NCI-H1092 treated with DMSO at 0.1 percent for 48 hours (cell line): ENCODE data around the gene MRGPRG.

Experiments used
- DNase-seq: peaks from one replicate; lab custom pipeline; 2025; lab: John Stamatoyannopoulos, UW

MRGPRG gene

DNA sequence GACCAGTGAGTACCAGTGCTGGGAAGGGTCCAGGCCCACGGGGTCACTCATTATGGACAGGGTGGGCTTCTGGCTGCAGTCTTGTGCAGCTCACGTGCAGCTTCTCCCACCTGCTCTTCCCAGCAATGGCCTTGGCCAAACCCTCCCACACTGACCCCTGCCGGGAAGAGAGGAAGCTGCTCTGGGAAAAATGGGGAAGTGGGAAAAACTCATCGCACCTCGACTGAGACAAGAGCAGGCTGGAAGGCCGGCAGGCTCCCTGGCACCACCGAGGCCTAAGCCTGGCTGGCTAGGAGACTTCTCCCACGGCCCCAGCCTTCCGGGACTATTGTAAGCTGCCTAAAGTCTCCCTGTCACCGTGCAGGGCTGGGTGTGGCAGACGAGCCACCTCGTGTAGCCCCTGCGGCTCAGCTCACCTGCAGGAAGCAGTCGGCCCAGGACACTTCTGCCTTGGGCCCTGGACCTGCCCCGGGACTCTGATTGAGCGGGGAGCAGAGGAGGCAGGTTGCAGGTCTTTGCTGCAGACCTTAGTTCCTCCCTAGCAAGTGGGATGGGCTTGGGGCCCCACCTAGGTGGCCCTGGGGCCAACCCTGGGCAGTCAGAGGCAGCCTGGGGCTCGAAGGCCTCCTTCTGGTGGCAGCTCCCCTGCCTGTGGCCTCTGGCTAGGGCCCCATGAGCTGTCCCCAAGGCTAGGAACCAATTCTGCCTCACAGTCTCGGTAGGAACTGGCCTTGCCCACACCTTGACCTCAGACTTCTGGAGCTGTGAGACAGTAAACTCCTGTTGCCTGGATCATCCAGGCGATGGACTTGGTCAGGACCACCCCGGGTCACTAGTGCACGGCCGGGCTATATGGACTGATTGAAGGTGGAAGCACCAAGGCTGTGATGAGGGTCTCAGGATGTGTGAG is 23.1 kb downstream of the MRGPRG start:
- DNase-seq = no peak

DNA sequence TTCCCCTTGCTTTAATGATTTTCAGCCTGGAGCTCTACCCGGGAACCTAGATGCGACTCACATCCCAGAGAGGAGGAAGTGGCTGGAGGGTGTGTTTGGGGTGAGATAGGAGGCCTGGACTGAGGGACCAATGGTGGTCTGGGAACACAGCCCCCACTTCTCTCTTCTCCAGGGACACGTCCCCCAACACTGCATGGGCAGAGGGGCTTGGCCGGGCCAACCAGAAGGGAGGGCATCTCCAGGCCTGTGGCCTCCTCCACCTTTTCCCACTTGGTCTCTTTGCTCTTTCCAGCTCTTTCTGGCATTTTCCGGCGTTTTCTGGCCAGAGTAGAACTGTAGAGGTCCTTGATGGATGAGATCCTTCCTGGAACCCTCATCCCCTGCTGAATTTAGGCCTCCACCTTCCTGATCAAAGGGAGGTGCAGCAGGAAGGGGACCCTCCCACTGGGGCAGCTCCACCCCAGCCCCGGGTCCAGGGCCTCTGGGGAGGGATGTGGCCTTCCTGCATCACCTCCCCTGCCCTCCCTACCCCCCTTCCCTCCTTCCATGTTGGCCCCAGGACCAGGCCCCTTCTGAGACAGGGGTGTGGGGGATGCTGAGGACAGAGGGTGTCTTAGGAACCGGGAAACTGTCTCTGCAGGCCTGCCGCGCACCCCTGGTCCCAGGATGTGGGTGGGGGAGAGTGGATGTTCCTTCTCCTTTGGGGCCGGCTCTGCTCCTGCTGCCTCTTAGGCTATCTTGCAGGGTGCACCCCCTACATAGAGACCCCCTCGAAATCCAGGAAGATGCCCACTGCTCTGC is 24.4 kb downstream of the MRGPRG start:
- no peak for DNase-seq

DNA sequence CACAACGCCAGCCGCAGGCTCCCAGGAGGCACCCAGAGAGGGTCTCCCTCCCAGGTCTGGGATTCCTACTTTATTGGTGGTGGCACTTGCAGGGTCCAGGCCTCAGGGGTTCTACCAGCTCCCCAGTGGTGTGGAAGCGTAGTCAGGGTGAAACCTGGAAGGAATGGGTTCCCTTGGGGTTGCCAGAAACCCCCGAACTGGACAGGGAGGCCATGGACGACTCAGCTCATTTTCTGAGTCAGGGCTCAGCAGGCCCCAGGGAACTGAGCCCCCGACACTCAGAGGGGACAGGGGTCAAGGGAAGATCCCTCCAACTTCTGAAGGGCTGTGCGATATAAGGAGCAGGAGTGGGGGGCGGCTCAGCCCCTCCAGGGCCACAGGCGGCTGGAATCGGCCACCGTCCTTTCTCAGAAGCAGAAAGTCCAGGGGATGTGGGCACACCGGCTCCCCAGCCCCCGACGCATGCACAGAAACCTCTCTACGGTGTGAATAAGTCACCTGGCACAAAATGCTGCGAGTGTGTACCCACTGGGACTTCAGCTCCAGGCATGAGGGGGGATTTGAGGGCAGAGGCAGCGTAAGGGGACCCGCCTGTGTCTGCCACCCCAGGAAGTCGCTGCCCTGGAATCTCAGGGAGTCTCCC is 25.1 kb downstream of the MRGPRG start:
- no peak for DNase-seq

- DNase-seq = no peak
Measured at GRCh38 chr11:3192511-3193372, 25.9 kb downstream of the MRGPRG start.

GRCh38 chr11:3191586-3192324 is 26.9 kb downstream of the MRGPRG start:
- DNase-seq = no peak

DNA sequence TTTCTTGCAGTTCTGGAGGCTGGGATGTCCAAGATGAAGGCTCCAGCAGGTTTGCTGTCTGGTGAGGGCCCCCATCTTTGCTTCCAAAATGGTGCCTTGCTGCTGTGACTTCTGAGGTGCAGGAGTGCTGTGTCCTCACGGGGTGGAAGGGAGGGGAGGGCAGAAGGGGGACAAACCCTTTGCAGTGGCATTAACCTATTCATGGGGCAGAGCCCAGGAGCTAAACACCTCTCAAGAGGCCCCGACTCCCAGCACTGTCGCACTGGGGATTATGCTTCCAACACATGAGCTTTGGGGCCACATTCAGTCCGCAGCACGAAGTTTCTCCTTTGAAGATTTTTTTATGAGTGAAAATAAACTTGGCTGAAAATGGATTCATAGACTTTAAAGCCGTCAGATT is 28.0 kb downstream of the MRGPRG start:
- no peak for DNase-seq

DNA sequence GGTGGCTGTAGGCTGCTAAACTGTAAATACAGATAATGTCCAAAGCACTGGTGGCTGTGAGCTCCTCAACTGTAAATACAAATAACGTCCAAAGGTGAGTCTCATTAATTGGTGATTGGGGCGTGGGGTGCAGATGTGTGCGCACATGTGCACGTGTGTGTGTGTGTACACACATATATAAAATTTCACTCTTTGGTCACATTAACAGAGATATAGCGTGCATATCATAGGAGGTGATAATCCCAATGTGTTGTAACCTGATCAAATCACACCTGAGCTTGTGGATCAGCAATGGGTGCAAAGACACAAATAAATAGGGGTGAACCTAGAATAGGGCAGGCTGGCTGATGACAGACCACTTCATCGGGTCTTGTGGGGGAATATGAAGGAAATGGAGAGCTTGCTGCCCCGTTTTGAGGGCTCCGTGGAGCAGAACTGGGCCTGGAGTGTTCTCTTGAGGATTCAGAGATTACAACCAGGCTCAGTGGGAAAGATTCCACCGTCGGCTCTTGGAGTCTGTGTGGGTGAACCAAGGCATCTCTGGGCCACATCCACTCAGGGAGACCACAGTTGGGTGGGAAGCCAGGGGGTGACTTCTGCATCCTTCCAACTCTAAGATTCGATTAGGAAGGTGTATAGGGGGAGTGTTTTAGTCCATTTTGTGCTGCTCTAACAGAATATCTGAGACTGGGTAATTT is 28.6 kb downstream of the MRGPRG start:
- DNase-seq = no peak

DNA sequence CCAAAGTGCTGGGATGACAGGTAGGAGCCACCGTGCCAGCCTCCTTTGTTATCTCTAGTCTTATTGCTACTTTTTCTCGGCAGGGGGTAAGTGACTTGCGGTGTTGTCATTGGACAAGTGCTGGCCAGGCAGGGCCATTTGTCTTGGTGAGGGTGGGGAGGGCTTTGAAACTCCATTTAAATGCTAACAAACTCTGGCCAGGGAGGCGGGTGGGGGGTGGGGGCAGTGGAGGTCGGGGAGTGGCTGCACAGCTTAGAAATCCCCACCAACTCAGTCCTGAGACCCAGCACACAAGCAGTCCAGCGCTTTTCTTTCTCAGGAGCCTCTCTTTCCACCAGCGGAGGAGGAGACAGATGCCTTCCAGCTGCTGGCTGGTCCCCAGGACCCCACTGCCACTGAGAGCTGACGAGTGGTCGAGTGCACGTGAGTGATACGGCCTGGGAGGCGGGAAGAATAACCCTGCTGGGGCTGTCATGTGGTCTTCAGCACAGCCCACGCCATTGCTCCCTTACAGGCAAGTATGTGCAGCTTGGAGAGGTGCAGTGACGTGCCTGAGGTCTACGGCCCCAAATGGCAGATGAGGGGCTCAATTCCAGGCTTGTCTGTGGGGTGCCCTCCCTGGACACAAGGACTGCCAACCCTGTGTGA is 29.3 kb downstream of the MRGPRG start:
- no peak for DNase-seq

DNA sequence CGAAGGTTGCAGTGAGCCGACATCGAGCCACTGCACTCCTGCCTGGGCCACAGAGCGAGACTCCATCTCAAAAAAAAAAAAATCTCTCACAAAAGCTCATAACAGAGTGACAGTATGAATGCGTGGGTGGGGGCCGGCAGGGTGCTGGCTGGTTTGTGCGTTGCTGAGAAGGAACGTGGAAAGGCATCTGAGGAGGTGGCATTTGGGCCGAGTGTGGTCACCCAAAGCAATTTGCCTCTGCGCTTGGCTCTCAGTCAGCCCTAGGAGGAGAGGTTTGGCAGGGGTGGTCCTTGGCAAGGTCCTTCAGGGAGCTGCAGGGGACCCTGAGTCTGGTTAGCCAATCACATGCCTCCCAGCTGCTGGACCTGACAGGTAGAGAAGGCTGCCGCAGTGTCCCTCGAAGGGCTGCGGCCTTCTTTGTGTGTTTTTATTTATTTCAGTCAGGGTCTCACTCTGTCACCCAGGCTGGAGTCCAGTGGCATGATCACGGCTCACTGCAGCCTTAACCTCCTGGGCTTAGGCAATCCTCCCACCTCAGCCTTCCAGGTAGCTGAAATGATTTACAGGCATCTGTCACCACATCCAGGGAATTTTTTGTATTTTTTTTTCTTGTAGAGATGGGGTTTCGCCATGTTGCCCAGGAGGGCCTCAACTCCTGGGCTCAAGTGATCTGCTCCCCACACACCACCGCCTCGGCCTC is 30.0 kb downstream of the MRGPRG start:
- no peak for DNase-seq

- no peak for DNase-seq
Measured at GRCh38 chr11:3186166-3186953, 32.3 kb downstream of the MRGPRG start.

DNA sequence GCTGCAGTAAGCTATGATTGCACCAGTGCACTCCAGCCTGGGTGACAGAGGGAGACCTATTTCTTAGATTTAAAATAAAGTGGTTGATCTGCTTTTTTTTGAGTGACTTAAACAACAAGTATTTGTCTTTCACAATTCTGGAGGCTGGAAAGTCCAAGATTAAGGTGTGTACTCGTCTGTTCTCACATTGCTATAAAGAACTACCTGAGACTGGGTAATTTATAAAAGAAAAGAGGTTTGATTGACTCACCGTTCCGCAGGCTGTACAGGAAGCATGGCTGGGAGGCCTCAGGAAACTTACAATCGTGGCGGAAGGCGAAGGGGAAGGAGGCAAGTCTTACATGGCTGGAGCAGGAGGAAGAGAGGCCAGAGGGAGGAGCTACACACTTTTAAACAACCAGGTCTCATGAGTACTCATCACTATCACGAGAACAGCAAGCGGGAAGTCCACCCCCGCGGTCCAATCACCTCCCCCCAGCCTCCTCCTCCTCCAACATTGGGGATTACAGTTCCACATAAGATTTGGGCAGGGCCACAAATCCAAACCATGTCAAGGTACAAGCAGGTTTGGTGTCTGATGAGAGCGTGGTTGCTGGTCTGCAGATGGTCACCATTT is 33.8 kb downstream of the MRGPRG start:
- DNase-seq = no peak

DNA sequence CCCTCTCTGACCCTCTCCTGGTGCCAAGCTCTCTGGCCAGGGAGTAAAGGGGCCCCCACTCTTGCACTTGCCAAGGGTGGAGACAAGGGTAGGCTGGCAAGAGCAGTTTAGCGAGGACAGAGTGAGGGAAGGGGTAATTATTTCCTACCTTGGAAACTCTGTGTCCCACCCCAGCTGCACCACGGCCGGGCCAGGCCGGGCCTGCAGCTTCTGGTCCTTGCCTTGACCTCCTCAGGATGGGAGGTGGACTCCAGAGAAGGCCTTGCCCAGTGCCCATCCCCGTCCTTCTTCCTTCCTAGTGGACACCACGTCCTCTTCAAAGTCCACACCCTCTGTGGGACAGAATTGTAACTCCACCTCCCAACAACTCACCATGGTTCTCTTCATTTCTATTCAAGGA is 35.1 kb downstream of the MRGPRG start:
- no peak for DNase-seq

DNA sequence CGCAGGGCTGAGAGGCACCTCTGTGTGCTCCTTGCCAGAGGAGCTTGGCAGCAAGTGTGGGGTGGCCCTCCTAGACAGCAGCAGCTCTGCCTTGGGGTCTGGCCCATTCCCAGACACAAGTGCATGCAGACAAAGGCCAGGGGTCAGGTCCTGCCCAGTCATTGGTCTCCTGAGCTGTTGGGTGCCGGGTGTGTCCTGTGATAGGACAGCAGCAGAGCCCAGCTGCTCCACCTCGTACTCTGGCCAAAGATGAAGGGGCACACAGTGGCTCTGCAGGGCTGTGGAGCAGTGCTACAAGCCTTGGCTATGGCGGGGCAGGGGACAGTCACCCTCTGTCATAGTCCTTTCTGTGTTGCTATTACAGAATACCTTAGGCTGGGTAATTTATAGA is 36.2 kb downstream of the MRGPRG start:
- DNase-seq = no peak

DNA sequence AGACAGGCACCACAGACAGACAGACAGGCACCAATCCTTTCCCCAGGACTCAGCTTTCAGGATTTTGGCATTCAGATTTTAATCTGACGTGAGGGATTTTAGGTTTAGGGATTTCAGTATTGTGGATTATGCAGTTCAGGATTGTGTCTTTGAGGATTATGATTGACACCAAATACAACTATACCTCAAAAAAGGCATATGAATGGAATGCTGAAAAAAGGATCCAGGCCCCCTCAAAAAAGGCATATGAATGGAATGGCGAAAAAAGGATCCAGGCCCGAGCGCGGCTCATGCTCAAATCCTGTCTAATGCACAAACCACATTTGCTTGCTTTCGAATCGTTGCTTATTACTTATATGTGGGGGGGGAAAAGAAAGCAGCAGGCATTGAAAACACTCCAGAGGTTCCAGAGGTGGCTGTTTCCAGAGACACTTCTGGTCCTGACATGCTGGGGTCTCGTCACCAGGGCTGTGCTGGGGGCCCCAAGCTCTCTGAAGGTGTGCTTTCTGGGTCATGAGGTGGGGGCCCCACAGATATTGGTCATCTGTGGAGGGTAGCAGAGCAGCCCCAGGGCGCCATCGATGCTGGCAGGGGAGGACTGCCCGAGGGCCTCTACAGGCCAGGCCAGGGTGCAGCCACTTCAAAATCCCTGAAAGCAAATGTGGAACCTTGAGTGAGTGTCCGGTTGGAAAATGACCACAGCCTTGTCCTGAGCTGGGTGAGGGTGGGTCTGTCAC is 36.7 kb downstream of the MRGPRG start:
- no peak for DNase-seq

DNA sequence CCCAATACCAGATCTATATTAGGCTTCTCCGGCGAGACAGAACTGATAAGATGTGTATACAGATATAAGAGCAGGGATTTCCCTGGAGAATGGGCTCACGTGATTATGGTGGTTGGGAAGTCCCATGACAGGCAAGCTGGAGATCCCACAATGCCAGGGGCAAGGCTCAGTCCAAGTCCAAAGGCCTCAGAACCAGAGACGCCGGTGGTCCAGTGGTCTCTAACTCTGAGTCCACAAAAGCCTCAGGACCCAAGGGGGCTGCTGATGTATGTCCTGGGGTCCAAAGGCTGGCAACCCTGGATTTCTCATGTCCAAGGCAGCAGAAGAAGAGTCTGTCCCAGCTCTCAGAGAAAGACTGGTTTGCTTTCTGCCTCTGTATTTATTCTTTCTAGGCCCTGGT is 37.7 kb downstream of the MRGPRG start:
- DNase-seq = no peak

DNA sequence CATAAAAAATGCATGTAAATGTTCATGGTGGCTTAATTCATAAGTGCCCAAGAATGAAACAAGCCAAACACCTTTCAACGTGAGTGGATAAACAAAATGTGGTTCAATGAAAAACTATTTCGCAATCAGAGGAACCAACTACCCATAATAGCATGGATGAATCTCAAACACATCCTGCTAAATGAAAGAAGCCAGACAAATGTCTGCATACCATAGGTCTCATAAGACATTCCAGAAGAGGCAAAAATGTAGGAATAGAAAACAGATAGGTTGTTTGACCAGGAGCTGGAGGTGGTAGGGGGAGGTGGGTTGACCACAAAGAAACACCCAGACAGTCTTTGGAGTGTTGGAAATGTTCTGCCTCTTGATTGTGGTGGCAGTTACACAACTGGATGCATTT is 40.3 kb downstream of the MRGPRG start:
- no peak for DNase-seq

DNA sequence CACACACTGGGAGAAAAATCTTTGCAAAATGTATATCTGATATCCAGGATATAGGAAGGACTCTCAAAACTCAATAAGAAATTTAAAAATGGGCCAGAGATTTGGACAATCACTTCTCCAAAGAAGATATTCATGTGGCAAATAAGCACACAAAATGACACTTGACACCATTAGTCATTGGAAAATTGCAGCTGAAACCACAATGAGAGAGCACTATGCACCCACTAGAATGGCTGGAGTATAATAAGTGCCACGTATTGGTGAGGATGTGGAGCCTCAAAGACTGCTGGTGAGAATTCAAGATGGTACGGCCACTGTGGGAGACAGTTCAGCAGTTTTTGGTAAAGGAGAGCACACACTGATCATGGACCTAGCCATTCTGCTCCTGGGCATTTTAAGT is 40.7 kb downstream of the MRGPRG start:
- no peak for DNase-seq
